H1 (cell line): Measurements from ENCODE around the gene CACNA2D3. TPM values are rescaled to one million over a fixed set of nuclear protein-coding genes. Genes with fewer than 3 reads are reported as not detected.
A peak's percentile ranks its signal among the peaks of the same experiment; 100 is the strongest.

Source experiments
- CTCF ChIA-PET: fragments of 300-600 bp; sonication (Branson Sonifier 250); formaldehyde crosslinking; loops from one replicate; lab custom pipeline; 2021; ENCODE audit not compliant: partially characterized antibody; lab: Charles Lee
- POLR2A ChIA-PET: fragments of 300-600 bp; sonication (Branson Sonifier 250); formaldehyde crosslinking; loops from one replicate; lab custom pipeline; 2021; ENCODE audit warnings: inconsistent platforms; ENCODE audit not compliant: partially characterized antibody; lab: Charles Lee
- DNase-seq, 2 experiments: peaks; one replicate each; pipeline versions ENCODE4 v3.0.0 to v3.0.0-alpha.2; 2010 to 2022; ENCODE audit warnings: low spot score in 2 of 2, low read depth in 1 of 2, mixed read lengths in 1 of 2
- FAIRE-seq: peaks from 2 replicates; lab custom pipeline; 2011; peaks lifted over from hg19 to GRCh38; lab: Jason Lieb, UNC
- H2AFZ ChIP-seq: 2 replicates; pipeline ENCODE4 v1.8.1; 2012; ENCODE audit warnings: low read length, inconsistent platforms
- H2AK5ac ChIP-seq: 2 replicates; pipeline ENCODE4 v1.6.1; 2013; ENCODE audit warnings: low read depth, low read length
- H2BK120ac ChIP-seq: replicated peaks from 2 replicates; pipeline ENCODE3; 2013; ENCODE audit warnings: low read depth, low read length, inconsistent platforms
- H2BK12ac ChIP-seq: 2 replicates; pipeline ENCODE4 v1.6.1; 2013; ENCODE audit warnings: low read depth, low read length
- H2BK15ac ChIP-seq: 2 replicates; pipeline ENCODE4 v1.6.1; 2013; ENCODE audit warnings: low read length
- H2BK20ac ChIP-seq: 2 replicates; pipeline ENCODE4 v1.6.1; 2013; ENCODE audit warnings: low read length
- H2BK5ac ChIP-seq: 2 replicates; pipeline ENCODE4 v1.6.1; 2013; ENCODE audit warnings: low read depth, low read length
- H3K14ac ChIP-seq: 2 replicates; pipeline ENCODE4 v1.6.1; 2013; ENCODE audit warnings: inconsistent platforms; ENCODE audit not compliant: insufficient read length
- H3K18ac ChIP-seq: 2 replicates; pipeline ENCODE4 v1.6.1; 2013; ENCODE audit warnings: low read length; ENCODE audit errors: extremely low read depth
- H3K23ac ChIP-seq: 2 replicates; pipeline ENCODE4 v1.6.1; 2013; ENCODE audit warnings: inconsistent platforms; ENCODE audit not compliant: insufficient read length
- H3K23me2 ChIP-seq: 2 replicates; pipeline ENCODE4 v1.6.1; 2013; ENCODE audit warnings: low read depth, low read length
- H3K27ac ChIP-seq: 2 replicates; pipeline ENCODE4 v1.6.1; 2011; ENCODE audit warnings: low read depth, low read length, inconsistent platforms
- H3K27me3 ChIP-seq, 4 experiments: replicated peaks in 1 of 4; 1 replicate in 1 of 4; 2 replicates in 3 of 4; pipeline versions ENCODE4 v1.6.1 to v1.8.1; 2011 to 2013; ENCODE audit warnings: low read length in 3 of 4, mild to moderate bottlenecking in 3 of 4, inconsistent platforms in 2 of 4, mixed read lengths in 2 of 4, moderate library complexity in 1 of 4; ENCODE audit not compliant: control insufficient read depth in 3 of 4, insufficient read depth in 3 of 4; ENCODE audit errors: extremely low read depth in 1 of 4
- H3K36me3 ChIP-seq, 4 experiments: 2 replicates each; pipeline versions ENCODE4 v1.6.1 to v1.8.1; 2011 to 2013; ENCODE audit warnings: mild to moderate bottlenecking in 4 of 4, low read length in 3 of 4, moderate library complexity in 2 of 4, control low read depth in 1 of 4, inconsistent platforms in 1 of 4; ENCODE audit not compliant: insufficient read depth in 4 of 4, control insufficient read depth in 2 of 4
- H3K4ac ChIP-seq: replicated peaks from 2 replicates; pipeline ENCODE3; 2013; ENCODE audit warnings: low read length, low read depth, mixed read lengths, inconsistent platforms; ENCODE audit not compliant: insufficient read length
- H3K4me1 ChIP-seq, 4 experiments: replicated peaks in 1 of 4; 1 replicate in 1 of 4; 2 replicates in 3 of 4; pipeline versions ENCODE4 v1.6.1 to v1.8.1; 2011 to 2013; ENCODE audit warnings: low read length in 3 of 4, inconsistent platforms in 2 of 4, mixed read lengths in 1 of 4; ENCODE audit not compliant: insufficient read depth in 4 of 4, control insufficient read depth in 3 of 4
- H3K4me2 ChIP-seq, 2 experiments: 2 replicates each; pipeline versions ENCODE4 v1.6.1 to v1.8.1; 2011 to 2013; ENCODE audit warnings: low read depth in 2 of 2, low read length in 2 of 2, control low read depth in 1 of 2, inconsistent platforms in 1 of 2, mild to moderate bottlenecking in 1 of 2; ENCODE audit not compliant: insufficient read depth in 1 of 2
- H3K4me3 ChIP-seq, 4 experiments: fragments of 200-600, 300-600 bp in 1 of 4; sonication (generic), shearing (Covaris generic), sonication (Bioruptor Twin) in 1 of 4; 2 replicates each; pipeline versions ENCODE4 v1.5.1 to v1.8.1; 2011 to 2016; ENCODE audit warnings: low read length in 4 of 4, low read depth in 3 of 4, control low read depth in 2 of 4, inconsistent platforms in 2 of 4, mild to moderate bottlenecking in 2 of 4, mixed read lengths in 1 of 4, moderate library complexity in 1 of 4; ENCODE audit not compliant: insufficient read depth in 2 of 4; ENCODE audit errors: extremely low read depth in 1 of 4
- H3K56ac ChIP-seq: replicated peaks from 2 replicates; pipeline ENCODE3; 2013; ENCODE audit warnings: low read depth, mild to moderate bottlenecking, mixed read lengths, low read length, inconsistent platforms; ENCODE audit not compliant: insufficient read length
- H3K79me1 ChIP-seq: 2 replicates; pipeline ENCODE4 v1.6.1; 2013; ENCODE audit warnings: low read depth, low read length, control low read depth
- H3K79me2 ChIP-seq, 2 experiments: 2 replicates each; pipeline versions ENCODE4 v1.6.1 to v1.8.1; 2012 to 2013; ENCODE audit warnings: low read length in 2 of 2, mild to moderate bottlenecking in 2 of 2, inconsistent platforms in 1 of 2; ENCODE audit not compliant: insufficient read depth in 2 of 2, control insufficient read depth in 1 of 2
- H3K9ac ChIP-seq, 4 experiments: replicated peaks in 1 of 4; 1 replicate in 1 of 4; 2 replicates in 3 of 4; pipeline versions ENCODE4 v1.6.1 to v1.8.1; 2011 to 2013; ENCODE audit warnings: low read depth in 3 of 4, low read length in 3 of 4, control low read depth in 2 of 4, mild to moderate bottlenecking in 2 of 4, moderate library complexity in 2 of 4, inconsistent platforms in 1 of 4; ENCODE audit errors: extremely low read depth in 1 of 4
- H3K9me3 ChIP-seq, 2 experiments: 2 replicates each; pipeline versions ENCODE4 v1.6.1 to v1.8.1; 2012 to 2013; ENCODE audit warnings: mild to moderate bottlenecking in 2 of 2, moderate library complexity in 2 of 2, control low read depth in 1 of 2, inconsistent platforms in 1 of 2, low read depth in 1 of 2, low read length in 1 of 2, mixed read lengths in 1 of 2; ENCODE audit not compliant: insufficient read depth in 2 of 2
- H4K20me1 ChIP-seq, 2 experiments: replicated peaks in 1 of 2; 2 replicates each; pipeline versions ENCODE3 to v1.8.1; 2011 to 2013; ENCODE audit warnings: inconsistent platforms in 2 of 2, low read length in 2 of 2, mild to moderate bottlenecking in 1 of 2; ENCODE audit not compliant: insufficient read depth in 2 of 2, control insufficient read depth in 1 of 2
- H4K5ac ChIP-seq: 2 replicates; pipeline ENCODE4 v1.6.1; 2013; ENCODE audit warnings: low read length, low read depth, mixed read lengths, inconsistent platforms; ENCODE audit not compliant: insufficient read length
- H4K8ac ChIP-seq: 2 replicates; pipeline ENCODE4 v1.8.0; 2013; ENCODE audit warnings: mild to moderate bottlenecking, moderate library complexity, low read length, inconsistent platforms; ENCODE audit not compliant: insufficient read depth; ENCODE audit errors: extremely low read depth
- H4K91ac ChIP-seq: replicated peaks from 2 replicates; pipeline ENCODE3; 2013; ENCODE audit warnings: low read length, mixed read lengths, inconsistent platforms; ENCODE audit not compliant: insufficient read length
- BCL11A ChIP-seq, 2 experiments: IDR thresholded peaks; one replicate each; pipeline ENCODE4 v1.6.1; 2011; ENCODE audit warnings: low read depth in 2 of 2, low read length in 2 of 2, mild to moderate bottlenecking in 2 of 2
- JUND ChIP-seq: IDR thresholded peaks from 2 replicates; pipeline ENCODE4 v1.6.1; 2011; ENCODE audit warnings: mild to moderate bottlenecking, improper control_type of control experiment, low read length
- KDM4A ChIP-seq: IDR thresholded peaks from one replicate; pipeline ENCODE4 v1.7.1; 2012; ENCODE audit warnings: low read depth, mild to moderate bottlenecking, moderate library complexity, low read length, inconsistent platforms; ENCODE audit not compliant: severe bottlenecking
- POLR2A ChIP-seq, 2 experiments: IDR thresholded peaks; 1 replicate in 1 of 2; 2 replicates in 1 of 2; pipeline ENCODE4 v1.6.1; 2011; ENCODE audit warnings: low read depth in 2 of 2, low read length in 2 of 2, mild to moderate bottlenecking in 2 of 2; ENCODE audit errors: control extremely low read depth in 1 of 2
- SP2 ChIP-seq: IDR thresholded peaks from 2 replicates; pipeline ENCODE4 v1.6.1; 2012; ENCODE audit warnings: mild to moderate bottlenecking, low read length, inconsistent platforms
- ZNF274 ChIP-seq: IDR thresholded peaks from 2 replicates; pipeline ENCODE4 v1.7.0; 2012; ENCODE audit warnings: low read length, borderline replicate concordance; ENCODE audit errors: extremely low read depth
- WGBS, 2 experiments: shearing (Covaris generic) in 1 of 2; methylation state at CpG; one replicate each; pipeline versions ENCODE4 v1.1.6 to v1.1.7; 2013 to 2015; ENCODE audit warnings: low lambda C conversion rate in 2 of 2, mixed read lengths in 2 of 2, inconsistent platforms in 1 of 2, low coverage in 1 of 2, missing lambda C conversion rate in 1 of 2; ENCODE audit not compliant: insufficient replicate concordance in 2 of 2, insufficient coverage in 1 of 2, insufficient read length in 1 of 2; ENCODE audit errors: extremely low coverage in 1 of 2, missing lambda C conversion rate in 1 of 2; 5-methylcytosine and 5-hydroxymethylcytosine counted together
- polyA plus RNA-seq, 7 experiments: library from polyadenylated mRNA; depleted of rRNA in 3 of 7; stranded (reverse) in 5 of 7; unstranded in 2 of 7; fragments of >200 nt in 5 of 7; fragments of 200-250 nt in 2 of 7; gene quantifications; 1 replicate in 5 of 7; 2 replicates in 1 of 7; 4 replicates in 1 of 7; pipeline versions ENCODE4 v1.2.1 to v1.2.3, GENCODE V29; 2011 to 2013; ENCODE audit warnings: missing spikeins in 2 of 7, mixed read lengths in 2 of 7
- total RNA-seq: library from RNA; stranded (reverse); fragmentation: NEBNext Ultra II Directional; extraction: Animal tissue kit (Norgen Biotek cat#: 25700); gene quantifications from 2 replicates; pipeline ENCODE4 v1.2.1, GENCODE V29; 2021
- TF ChIP-seq, protein P1 (sequence below): IDR thresholded peaks from 2 replicates; pipeline ENCODE4 v1.6.1; 2012; ENCODE audit warnings: inconsistent platforms

Gene CACNA2D3
- total and polyA plus RNA-seq, 2 of the 8 experiments (the other 6 are each of a cell fraction or from before 2014, with no cell fraction given), result 1.5 to 1.8 TPM

DNA sequence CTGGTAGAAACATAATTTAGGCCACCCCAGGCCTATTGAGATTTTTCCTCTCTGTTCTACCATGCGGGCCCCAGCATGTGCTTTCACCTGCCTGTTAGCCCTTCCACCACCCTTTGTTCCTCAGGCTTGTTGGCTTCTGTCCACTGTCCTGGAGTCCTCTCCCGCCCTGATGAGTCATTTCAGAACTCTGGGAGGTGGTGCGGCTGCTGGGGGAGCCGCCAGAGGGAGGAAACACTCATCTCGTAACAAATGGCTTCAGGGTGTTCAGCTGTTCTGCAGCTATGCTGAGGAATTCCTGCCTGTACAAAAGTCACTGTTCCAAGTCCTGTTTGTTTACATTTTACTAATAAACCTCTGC is 769.2 kb downstream of the CACNA2D3 start:
- Histone ChIP-seq H3K27ac (no peak overlapping the region), H3K23ac (no peak overlapping the region), H2AFZ (no peak overlapping the region), H3K4ac (no peak overlapping the region), H2BK20ac (no peak overlapping the region), H3K4me3 (no peak overlapping the region), H3K14ac (no peak overlapping the region), H3K18ac (no peak overlapping the region), H3K56ac (no peak overlapping the region), H3K4me1 (peaks cover 0 to 4% (median under 1%) of the 10 kb centered on the region in 4 experiments; a peak in 2 of 7 replicates), H4K20me1 (no peaks in the 10 kb centered on the region), H3K23me2 (no peaks in the 10 kb centered on the region; the same call in 1 of the 2 replicates), H4K5ac (no peak overlapping the region), H3K79me2 (no peaks in the 10 kb centered on the region), H3K9me3 (no peaks in the 10 kb centered on the region), H3K9ac (no peak overlapping the region), H3K4me2 (no peak overlapping the region), H4K8ac (no peak overlapping the region; the same call in 1 of the 2 replicates), H4K91ac (no peak overlapping the region), H2BK12ac (no peak overlapping the region), H3K27me3 (no peaks in the 10 kb centered on the region), H2BK120ac (no peak overlapping the region), H3K36me3 (0 out of 8 replicates have a peak, but pooled peaks cover 0 to 4% (median 1%) of the 10 kb centered on the region in 4 experiments), H2BK5ac (no peak overlapping the region), H2AK5ac (no peak overlapping the region), H2BK15ac (no peak overlapping the region), H3K79me1 (no peaks in the 10 kb centered on the region)
- WGBS, 2 experiments, result 90% methylated on average over 5 of the region's 5 CpGs; no CpG with 5 or more reads in 1 of the 2 experiments
- ChIA-PET POLR2A (no interaction called here), CTCF (interaction anchor here (0.6 kb wide), 1 partner anchor 68 kb away, joined by 3 read pairs; no protein-coding TSS in a partner anchor)
- no peak for FAIRE-seq
- TF ChIP-seq ZNF274 (no peak), JUND (peak; percentile 65), POLR2A (IDR thresholded peaks at IDR 0.05; ENCODE audit: control extremely low read depth in 1 of 2, low read depth in 2 of 2, low read length in 2 of 2) (no peak), BCL11A (IDR thresholded peaks at IDR 0.05; ENCODE audit: low read depth in 2 of 2, low read length in 2 of 2) (no peak), KDM4A (no peak), SP2 (no peak)
- TF ChIP-seq, protein P1, sequence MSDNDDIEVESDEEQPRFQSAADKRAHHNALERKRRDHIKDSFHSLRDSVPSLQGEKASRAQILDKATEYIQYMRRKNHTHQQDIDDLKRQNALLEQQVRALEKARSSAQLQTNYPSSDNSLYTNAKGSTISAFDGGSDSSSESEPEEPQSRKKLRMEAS, result no peak
- DNase-seq, result peak in 1 of 2 experiments; percentile 13
